Measurements from ENCODE around the gene ADAMTS17. TPM values are rescaled to one million over a fixed set of nuclear protein-coding genes. Genes with fewer than 3 reads are reported as not detected.

Gene ADAMTS17
- total RNA-seq, 1 experiment from 2014 or later: 7.7 TPM

- H3K9me3 Mint-ChIP-seq (ENCODE audit: unreplicated experiment): peaks cover 5% of the 10 kb centered on the region
- no peaks in the 10 kb centered on the region for H3K36me3 Mint-ChIP-seq (ENCODE audit: insufficient read depth, unreplicated experiment)
- H3K27me3 Mint-ChIP-seq (ENCODE audit: insufficient read depth, unreplicated experiment): no peaks in the 10 kb centered on the region
- TF ChIP-seq, protein P1, sequence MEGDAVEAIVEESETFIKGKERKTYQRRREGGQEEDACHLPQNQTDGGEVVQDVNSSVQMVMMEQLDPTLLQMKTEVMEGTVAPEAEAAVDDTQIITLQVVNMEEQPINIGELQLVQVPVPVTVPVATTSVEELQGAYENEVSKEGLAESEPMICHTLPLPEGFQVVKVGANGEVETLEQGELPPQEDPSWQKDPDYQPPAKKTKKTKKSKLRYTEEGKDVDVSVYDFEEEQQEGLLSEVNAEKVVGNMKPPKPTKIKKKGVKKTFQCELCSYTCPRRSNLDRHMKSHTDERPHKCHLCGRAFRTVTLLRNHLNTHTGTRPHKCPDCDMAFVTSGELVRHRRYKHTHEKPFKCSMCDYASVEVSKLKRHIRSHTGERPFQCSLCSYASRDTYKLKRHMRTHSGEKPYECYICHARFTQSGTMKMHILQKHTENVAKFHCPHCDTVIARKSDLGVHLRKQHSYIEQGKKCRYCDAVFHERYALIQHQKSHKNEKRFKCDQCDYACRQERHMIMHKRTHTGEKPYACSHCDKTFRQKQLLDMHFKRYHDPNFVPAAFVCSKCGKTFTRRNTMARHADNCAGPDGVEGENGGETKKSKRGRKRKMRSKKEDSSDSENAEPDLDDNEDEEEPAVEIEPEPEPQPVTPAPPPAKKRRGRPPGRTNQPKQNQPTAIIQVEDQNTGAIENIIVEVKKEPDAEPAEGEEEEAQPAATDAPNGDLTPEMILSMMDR (IDR thresholded peaks at IDR 0.05; ENCODE audit: unreplicated experiment): no peak
- ChIA-PET CTCF (interaction anchor here (0.5 to 1.4 kb wide), 4 partner anchors 14 to 277 kb away, joined by 3 to 5 read pairs (median 4); no protein-coding TSS in a partner anchor), POLR2A (no interaction called here)
- no TSS peak for BruUV-seq (replicated peaks)
- H3K4me3 Mint-ChIP-seq (ENCODE audit: unreplicated experiment): no peak overlapping the region
- peaks cover 37% of the 10 kb centered on the region for H3K4me1 Mint-ChIP-seq (ENCODE audit: insufficient read depth, unreplicated experiment)
- peak overlapping the region; percentile 46 for H3K27ac Mint-ChIP-seq (ENCODE audit: low read depth, unreplicated experiment)
- intact Hi-C loops (cut with micrococcal nuclease): no loop called here
- no peak for DNase-seq (ENCODE audit: unreplicated experiment)
Observed at GRCh38 chr15:100016632-100017031, 325.1 kb downstream of the ADAMTS17 start.

DNA sequence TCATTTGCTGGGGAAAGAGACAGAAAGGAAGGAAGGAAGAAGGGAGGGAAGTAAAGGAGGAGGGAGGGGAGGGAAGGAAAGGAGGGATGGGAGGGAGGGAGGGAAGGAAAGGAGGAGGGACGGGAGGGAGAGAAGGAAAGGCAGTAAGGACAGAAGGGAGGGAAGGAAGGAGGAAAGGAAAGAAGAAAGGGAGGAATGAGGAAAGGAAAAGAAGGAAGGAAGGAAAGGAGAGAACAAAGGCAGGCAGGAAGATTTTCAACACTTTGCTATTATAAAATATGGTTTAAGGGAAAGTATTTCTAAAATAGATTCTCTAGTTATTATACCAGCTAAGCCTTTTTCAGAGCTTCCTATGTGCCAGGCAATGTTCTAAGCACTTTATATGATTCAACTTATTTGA is 330.5 kb downstream of the ADAMTS17 start:
- peaks cover 5% of the 10 kb centered on the region for H3K9me3 Mint-ChIP-seq (ENCODE audit: unreplicated experiment)
- peaks cover 5% of the 10 kb centered on the region for H3K4me1 Mint-ChIP-seq (ENCODE audit: insufficient read depth, unreplicated experiment)
- no peak overlapping the region for H3K27ac Mint-ChIP-seq (ENCODE audit: low read depth, unreplicated experiment)
- DNase-seq (ENCODE audit: unreplicated experiment): no peak
- no peak overlapping the region for H3K4me3 Mint-ChIP-seq (ENCODE audit: unreplicated experiment)
- TF ChIP-seq, protein P1 (IDR thresholded peaks at IDR 0.05; ENCODE audit: unreplicated experiment): no peak
- intact Hi-C loops (cut with micrococcal nuclease): no loop called here
- H3K27me3 Mint-ChIP-seq (ENCODE audit: insufficient read depth, unreplicated experiment): no peaks in the 10 kb centered on the region
- POLR2A ChIA-PET: no interaction called here
- BruUV-seq (replicated peaks): no TSS peak
- CTCF ChIA-PET: no interaction called here
- no peaks in the 10 kb centered on the region for H3K36me3 Mint-ChIP-seq (ENCODE audit: insufficient read depth, unreplicated experiment)

DNA sequence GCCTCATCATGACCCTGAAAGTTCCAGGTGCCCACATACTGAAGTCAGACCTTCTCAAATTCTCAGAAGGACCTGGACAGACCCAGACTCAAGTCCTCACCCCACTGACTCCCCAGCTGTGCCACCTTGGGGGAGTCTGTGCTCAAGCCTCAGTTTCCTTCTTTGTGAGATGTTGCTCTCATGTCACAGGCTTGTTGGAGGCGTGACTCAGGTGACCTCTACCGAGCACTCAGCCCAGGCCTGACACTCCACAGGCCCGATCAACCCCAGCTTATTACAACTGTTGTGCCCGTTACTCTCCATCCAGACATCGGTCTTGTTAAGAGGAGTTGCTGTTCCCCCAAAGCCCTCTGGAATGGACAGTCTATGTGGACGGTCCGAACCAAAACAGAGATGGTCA is 332.4 kb downstream of the ADAMTS17 start:
- BruUV-seq (replicated peaks): no TSS peak
- H3K27me3 Mint-ChIP-seq (ENCODE audit: insufficient read depth, unreplicated experiment): no peaks in the 10 kb centered on the region
- H3K4me3 Mint-ChIP-seq (ENCODE audit: unreplicated experiment): no peak overlapping the region
- ChIA-PET POLR2A (interaction anchor here (1.0 kb wide), 1 partner anchor 9 kb away, joined by 3 read pairs; no protein-coding TSS in a partner anchor), CTCF (interaction anchor here (0.6 to 1.0 kb wide), 2 partner anchors 11 to 329 kb away, joined by 3 read pairs; no protein-coding TSS in a partner anchor)
- no peak for DNase-seq (ENCODE audit: unreplicated experiment)
- TF ChIP-seq, protein P1 (IDR thresholded peaks at IDR 0.05; ENCODE audit: unreplicated experiment): no peak
- intact Hi-C loops (cut with micrococcal nuclease): no loop called here
- H3K27ac Mint-ChIP-seq (ENCODE audit: low read depth, unreplicated experiment): no peak overlapping the region
- peaks cover 5% of the 10 kb centered on the region for H3K9me3 Mint-ChIP-seq (ENCODE audit: unreplicated experiment)
- no peaks in the 10 kb centered on the region for H3K36me3 Mint-ChIP-seq (ENCODE audit: insufficient read depth, unreplicated experiment)
- H3K4me1 Mint-ChIP-seq (ENCODE audit: insufficient read depth, unreplicated experiment): peaks cover 5% of the 10 kb centered on the region

DNA sequence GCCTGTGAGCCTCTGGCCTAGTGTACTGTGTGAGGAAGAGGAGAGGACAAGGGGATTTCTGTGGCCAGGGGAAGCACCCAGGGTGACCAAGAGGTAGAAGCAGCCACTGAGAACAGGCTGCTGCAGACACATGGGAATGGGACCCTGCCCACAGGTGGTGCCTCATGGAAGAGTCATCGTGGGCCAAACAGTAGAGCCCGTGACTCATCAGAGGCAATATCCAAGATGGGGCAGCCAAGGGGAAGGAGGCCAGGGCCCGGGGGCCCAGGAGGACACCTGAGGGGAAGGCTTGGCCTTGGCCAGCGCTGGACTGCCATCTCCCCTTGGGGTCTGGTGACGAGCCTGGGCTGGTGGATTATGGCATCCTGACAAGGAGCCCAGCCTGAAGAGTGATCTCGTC is 333.5 kb downstream of the ADAMTS17 start:
- TF ChIP-seq, protein P1 (IDR thresholded peaks at IDR 0.05; ENCODE audit: unreplicated experiment): no peak
- POLR2A ChIA-PET: no interaction called here
- intact Hi-C loops (cut with micrococcal nuclease): no loop called here
- no peaks in the 10 kb centered on the region for H3K36me3 Mint-ChIP-seq (ENCODE audit: insufficient read depth, unreplicated experiment)
- peaks cover 5% of the 10 kb centered on the region for H3K4me1 Mint-ChIP-seq (ENCODE audit: insufficient read depth, unreplicated experiment)
- no peaks in the 10 kb centered on the region for H3K27me3 Mint-ChIP-seq (ENCODE audit: insufficient read depth, unreplicated experiment)
- H3K9me3 Mint-ChIP-seq (ENCODE audit: unreplicated experiment): peaks cover 5% of the 10 kb centered on the region
- no TSS peak for BruUV-seq (replicated peaks)
- no peak overlapping the region for H3K4me3 Mint-ChIP-seq (ENCODE audit: unreplicated experiment)
- CTCF ChIA-PET: no interaction called here
- peak; percentile 28 for DNase-seq (ENCODE audit: unreplicated experiment)
- no peak overlapping the region for H3K27ac Mint-ChIP-seq (ENCODE audit: low read depth, unreplicated experiment)

All from MCF 10A (cell line).